ENCODE data around the gene AUTS2.

DNA sequence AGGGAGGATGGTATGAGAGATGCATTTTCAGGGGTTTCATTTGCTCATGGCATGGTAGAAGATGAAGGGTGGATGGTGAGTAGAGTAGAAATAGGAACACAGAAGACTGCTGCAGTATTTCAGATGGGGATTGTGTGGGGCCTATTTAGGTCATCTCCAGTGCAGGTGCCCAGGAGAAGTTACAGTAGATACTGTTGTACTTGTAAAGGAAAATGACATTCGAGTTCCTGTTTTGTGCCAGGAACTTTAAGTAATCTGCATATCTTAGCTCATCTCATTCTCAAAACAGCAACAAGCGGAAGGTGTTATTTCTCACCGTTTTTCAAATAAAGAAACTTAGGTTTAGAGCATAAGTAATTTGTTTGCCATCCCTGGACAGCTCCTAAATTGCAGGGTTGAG is 156.2 kb downstream of the AUTS2 start:
- TF ChIP-seq POLR2AphosphoS5 (IDR thresholded peaks at IDR 0.05; ENCODE audit: low read depth, low read length), result no peak
- TF ChIP-seq POLR2A (IDR thresholded peaks at IDR 0.05; ENCODE audit: low read depth, low read length), result no peak
- TF ChIP-seq SPI1 (IDR thresholded peaks at IDR 0.05; ENCODE audit: low read depth, low read length), result 0 out of 2 replicates have a peak, but pooled peaks have one; percentile 23

All from GM12891 (cell line).